ENCODE measurements around the gene PPFIBP1.

DNA sequence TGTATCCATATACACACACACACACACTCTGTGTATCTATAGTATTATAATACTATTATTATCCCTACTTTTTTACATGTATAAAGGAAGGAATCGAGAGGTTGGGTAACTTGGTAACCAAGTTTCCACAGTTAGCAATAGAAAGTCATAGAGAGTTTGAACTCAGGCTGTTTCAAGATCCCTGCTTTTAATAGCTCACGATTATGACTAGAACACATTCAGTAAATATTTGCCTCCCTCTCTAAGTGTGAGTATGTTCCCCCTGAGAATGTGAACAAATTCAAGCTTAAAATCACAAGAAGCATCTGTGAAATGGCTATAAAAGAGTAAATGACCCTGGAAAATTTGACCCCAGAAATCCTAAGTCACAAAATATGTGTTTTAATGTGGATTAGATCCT lies 161.3 kb downstream of the PPFIBP1 start:
- TF ChIP-seq POLR2AphosphoS5 (IDR thresholded peaks at IDR 0.05) (no peak), POLR2A (IDR thresholded peaks at IDR 0.05) (no peak)
- TF ChIP-seq, protein P1, sequence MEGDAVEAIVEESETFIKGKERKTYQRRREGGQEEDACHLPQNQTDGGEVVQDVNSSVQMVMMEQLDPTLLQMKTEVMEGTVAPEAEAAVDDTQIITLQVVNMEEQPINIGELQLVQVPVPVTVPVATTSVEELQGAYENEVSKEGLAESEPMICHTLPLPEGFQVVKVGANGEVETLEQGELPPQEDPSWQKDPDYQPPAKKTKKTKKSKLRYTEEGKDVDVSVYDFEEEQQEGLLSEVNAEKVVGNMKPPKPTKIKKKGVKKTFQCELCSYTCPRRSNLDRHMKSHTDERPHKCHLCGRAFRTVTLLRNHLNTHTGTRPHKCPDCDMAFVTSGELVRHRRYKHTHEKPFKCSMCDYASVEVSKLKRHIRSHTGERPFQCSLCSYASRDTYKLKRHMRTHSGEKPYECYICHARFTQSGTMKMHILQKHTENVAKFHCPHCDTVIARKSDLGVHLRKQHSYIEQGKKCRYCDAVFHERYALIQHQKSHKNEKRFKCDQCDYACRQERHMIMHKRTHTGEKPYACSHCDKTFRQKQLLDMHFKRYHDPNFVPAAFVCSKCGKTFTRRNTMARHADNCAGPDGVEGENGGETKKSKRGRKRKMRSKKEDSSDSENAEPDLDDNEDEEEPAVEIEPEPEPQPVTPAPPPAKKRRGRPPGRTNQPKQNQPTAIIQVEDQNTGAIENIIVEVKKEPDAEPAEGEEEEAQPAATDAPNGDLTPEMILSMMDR (IDR thresholded peaks at IDR 0.05): no peak
